Breast epithelium (tissue), 4 donors: Measurements from ENCODE around the gene TPD52L1. TPM values are rescaled to one million over a fixed set of nuclear protein-coding genes. Genes with fewer than 3 reads are reported as not detected.

Experiments
- DNase-seq, 2 donors: peaks; one replicate each; pipeline ENCODE4 v3.0.0-alpha.2; 2019; ENCODE audit warnings: low spot score in 2 of 2
- H3K27ac ChIP-seq, 2 donors: fragments of 200-600 bp; sonication (generic) in 1 of 2; one replicate each; pipeline ENCODE4 v1.5.1; 2016 to 2019; ENCODE audit warnings: mild to moderate bottlenecking in 1 of 2
- H3K27me3 ChIP-seq, 2 donors: fragments of 200-600 bp; sonication (generic) in 1 of 2; one replicate each; pipeline versions ENCODE4 v1.5.1 to v1.6.0; 2017 to 2019; ENCODE audit warnings: control low read depth in 1 of 2, mild to moderate bottlenecking in 1 of 2
- H3K36me3 ChIP-seq: fragments of 200-600 bp; one replicate; pipeline ENCODE4 v1.5.1; 2019
- H3K4me1 ChIP-seq, 2 donors: fragments of 200-600 bp; sonication (generic); one replicate each; pipeline ENCODE4 v1.5.1; 2016 to 2019; ENCODE audit warnings: control low read depth in 1 of 2
- H3K4me3 ChIP-seq, 3 donors: fragments of 200-600 bp; sonication (generic); 1 replicate in 2 of 3; 2 replicates in 1 of 3; pipeline ENCODE4 v1.5.1; 2016 to 2019; ENCODE audit warnings: mild to moderate bottlenecking in 3 of 3, moderate library complexity in 2 of 3
- H3K9me3 ChIP-seq, 2 donors: fragments of 200-600 bp; sonication (generic) in 1 of 2; one replicate each; pipeline ENCODE4 v1.5.1; 2016 to 2019; ENCODE audit warnings: control low read depth in 1 of 2
- POLR2A ChIP-seq: fragments of 450-650 bp; IDR thresholded peaks from one replicate; pipeline ENCODE4 v1.6.1; 2016; ENCODE audit warnings: antibody characterized with exemption, mild to moderate bottlenecking, moderate library complexity
- POLR2AphosphoS5 ChIP-seq, 3 donors: sonication (generic); formaldehyde crosslinking; IDR thresholded peaks; one replicate each; pipeline ENCODE4 v1.6.1; 2017; ENCODE audit warnings: antibody characterized with exemption in 3 of 3
- intact Hi-C: fragments of 100-400 bp; cut with DNase I; formaldehyde crosslinking; loops from one replicate; pipeline ENCODE4 v1.15.1; 2023; ENCODE audit warnings: low total_unique reads
- total RNA-seq, 3 donors: library from RNA; depleted of rRNA; stranded (reverse); fragments of >200 nt; gene quantifications; one replicate each; pipeline ENCODE4 v1.1.0, GENCODE V29; 2016
- TF ChIP-seq, protein P1 (sequence below), 3 donors: fragments of 450-650 bp; IDR thresholded peaks; one replicate each; pipeline ENCODE4 v1.5.1; 2016 to 2017; ENCODE audit warnings: antibody characterized with exemption in 3 of 3, mild to moderate bottlenecking in 3 of 3, moderate library complexity in 3 of 3

Gene TPD52L1
- total RNA-seq, 3 donors from 2014 or later = 27.2 to 266 (median 81.3) TPM

DNA sequence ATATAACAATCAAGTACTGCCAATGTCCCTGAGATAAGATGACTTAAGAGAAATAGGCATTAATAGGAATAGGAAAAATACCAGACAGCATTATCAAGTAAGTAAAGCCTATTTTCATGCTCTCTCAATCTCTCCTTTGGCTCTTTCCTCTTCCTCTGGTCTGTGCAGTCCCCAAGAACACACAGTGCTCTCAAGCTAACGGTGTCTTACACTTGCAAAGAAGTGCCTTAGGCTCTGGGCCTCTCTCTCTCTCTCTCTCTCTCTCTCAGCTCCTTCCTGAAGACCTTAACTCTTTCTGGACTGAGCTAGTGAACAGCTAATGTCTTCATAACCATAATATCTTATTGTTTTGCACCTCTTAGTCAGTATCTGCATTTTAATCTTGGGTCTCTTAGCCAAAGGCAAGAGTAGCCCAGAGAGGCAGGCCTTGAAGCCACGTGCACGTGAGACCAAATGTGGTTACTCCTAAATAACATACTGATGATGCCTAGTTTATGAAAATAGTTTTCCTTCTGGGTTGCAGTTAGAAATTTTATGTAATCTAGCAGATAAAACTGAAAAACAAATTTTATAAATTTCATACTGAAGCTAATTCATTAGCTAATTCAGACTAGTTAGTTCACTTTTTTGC lies 70.8 kb downstream of the TPD52L1 start:
- no peak for TF ChIP-seq POLR2A
- TF ChIP-seq, protein P1, sequence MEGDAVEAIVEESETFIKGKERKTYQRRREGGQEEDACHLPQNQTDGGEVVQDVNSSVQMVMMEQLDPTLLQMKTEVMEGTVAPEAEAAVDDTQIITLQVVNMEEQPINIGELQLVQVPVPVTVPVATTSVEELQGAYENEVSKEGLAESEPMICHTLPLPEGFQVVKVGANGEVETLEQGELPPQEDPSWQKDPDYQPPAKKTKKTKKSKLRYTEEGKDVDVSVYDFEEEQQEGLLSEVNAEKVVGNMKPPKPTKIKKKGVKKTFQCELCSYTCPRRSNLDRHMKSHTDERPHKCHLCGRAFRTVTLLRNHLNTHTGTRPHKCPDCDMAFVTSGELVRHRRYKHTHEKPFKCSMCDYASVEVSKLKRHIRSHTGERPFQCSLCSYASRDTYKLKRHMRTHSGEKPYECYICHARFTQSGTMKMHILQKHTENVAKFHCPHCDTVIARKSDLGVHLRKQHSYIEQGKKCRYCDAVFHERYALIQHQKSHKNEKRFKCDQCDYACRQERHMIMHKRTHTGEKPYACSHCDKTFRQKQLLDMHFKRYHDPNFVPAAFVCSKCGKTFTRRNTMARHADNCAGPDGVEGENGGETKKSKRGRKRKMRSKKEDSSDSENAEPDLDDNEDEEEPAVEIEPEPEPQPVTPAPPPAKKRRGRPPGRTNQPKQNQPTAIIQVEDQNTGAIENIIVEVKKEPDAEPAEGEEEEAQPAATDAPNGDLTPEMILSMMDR (IDR thresholded peaks at IDR 0.05) = no peak
- Histone ChIP-seq H3K9me3 (no peaks in the 10 kb centered on the region), H3K4me1 (no peaks in the 10 kb centered on the region), H3K27ac (no peak overlapping the region), H3K36me3 (no peaks in the 10 kb centered on the region), H3K4me3 (no peak overlapping the region), H3K27me3 (no peaks in the 10 kb centered on the region)
- intact Hi-C loops = no loop called here
- DNase-seq = no peak

DNA sequence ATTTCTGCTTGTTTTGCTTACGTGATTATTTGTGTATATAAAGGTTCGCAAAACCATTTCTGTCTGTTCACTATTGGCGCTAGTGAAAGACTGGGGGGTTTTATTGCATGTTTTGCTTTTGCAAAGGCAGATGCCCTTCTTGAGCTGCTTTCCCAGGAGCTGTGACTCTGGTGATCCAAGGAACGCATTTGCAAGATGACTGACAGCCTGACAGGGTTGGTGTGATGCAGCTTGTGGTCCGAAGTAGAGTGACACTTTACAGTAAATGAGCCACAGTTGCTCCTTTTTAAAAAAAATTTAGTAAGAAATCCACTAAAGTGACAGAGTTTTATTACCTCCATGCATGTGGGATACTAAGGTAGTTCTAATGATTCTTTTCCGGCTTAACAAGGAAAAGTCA lies 73.7 kb downstream of the TPD52L1 start:
- intact Hi-C loops = no loop called here
- TF ChIP-seq, protein P1 (IDR thresholded peaks at IDR 0.05) = no peak
- TF ChIP-seq POLR2A (no peak), POLR2AphosphoS5 (IDR thresholded peaks at IDR 0.05) (no peak)
- Histone ChIP-seq H3K36me3 (no peaks in the 10 kb centered on the region), H3K27ac (no peak overlapping the region), H3K27me3 (no peaks in the 10 kb centered on the region), H3K4me1 (no peaks in the 10 kb centered on the region), H3K9me3 (no peaks in the 10 kb centered on the region), H3K4me3 (no peak overlapping the region)
- no peak for DNase-seq

DNA sequence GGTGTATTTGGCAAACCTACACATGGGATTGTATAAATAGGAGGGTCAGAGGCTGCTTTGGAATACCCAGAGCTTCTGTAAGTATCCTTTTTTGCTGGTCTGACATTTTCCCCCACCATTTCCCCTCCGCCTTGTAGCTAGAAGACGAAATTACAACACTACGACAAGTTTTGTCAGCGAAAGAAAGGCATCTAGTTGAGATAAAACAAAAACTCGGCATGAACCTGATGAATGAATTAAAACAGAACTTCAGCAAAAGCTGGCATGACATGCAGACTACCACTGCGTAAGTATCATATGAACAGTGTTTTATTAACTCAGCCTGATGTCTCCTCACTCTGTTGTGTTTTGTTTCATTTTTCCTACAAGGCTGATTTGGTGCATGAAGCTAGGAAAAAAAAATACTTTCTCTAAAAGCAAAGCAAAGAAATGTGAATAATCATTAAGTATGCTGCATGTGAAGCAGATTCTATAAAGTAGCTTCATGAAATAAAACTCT lies 75.5 kb downstream of the TPD52L1 start:
- no peak overlapping the region for H3K27ac ChIP-seq
- H3K27me3 ChIP-seq = no peaks in the 10 kb centered on the region
- H3K9me3 ChIP-seq = no peaks in the 10 kb centered on the region
- no peak for TF ChIP-seq POLR2AphosphoS5 (IDR thresholded peaks at IDR 0.05)
- TF ChIP-seq POLR2A = no peak
- TF ChIP-seq, protein P1 (IDR thresholded peaks at IDR 0.05) = no peak
- H3K4me1 ChIP-seq = no peaks in the 10 kb centered on the region
- no peak for DNase-seq
- no peak overlapping the region for H3K4me3 ChIP-seq
- H3K36me3 ChIP-seq = no peaks in the 10 kb centered on the region
- intact Hi-C loops = no loop called here

DNA sequence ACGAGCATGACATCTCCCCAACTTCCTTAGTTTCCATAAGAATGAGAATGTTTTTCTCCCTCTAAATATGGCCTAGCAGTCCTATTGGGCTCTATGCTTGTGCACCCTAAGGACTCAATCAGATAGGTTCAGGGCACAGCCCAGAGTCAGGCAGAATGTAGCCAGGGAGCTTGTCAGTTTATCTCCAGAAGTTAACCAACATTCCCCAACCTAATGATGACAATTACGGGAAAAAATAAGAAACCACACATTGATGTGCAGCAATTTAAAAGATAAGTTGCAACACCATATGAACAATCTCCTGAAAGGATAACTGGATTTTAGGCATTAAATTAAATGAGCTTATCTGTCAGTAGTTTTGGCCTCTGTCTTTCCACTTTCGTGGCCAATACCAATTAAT lies 77.1 kb downstream of the TPD52L1 start:
- intact Hi-C loops = no loop called here
- no peak for TF ChIP-seq POLR2AphosphoS5 (IDR thresholded peaks at IDR 0.05)
- TF ChIP-seq POLR2A = no peak
- TF ChIP-seq, protein P1 (IDR thresholded peaks at IDR 0.05) = no peak
- no peaks in the 10 kb centered on the region for H3K27me3 ChIP-seq
- no peaks in the 10 kb centered on the region for H3K9me3 ChIP-seq
- DNase-seq = no peak
- no peak overlapping the region for H3K4me3 ChIP-seq
- no peak overlapping the region for H3K27ac ChIP-seq
- H3K4me1 ChIP-seq = no peaks in the 10 kb centered on the region
- no peaks in the 10 kb centered on the region for H3K36me3 ChIP-seq

DNA sequence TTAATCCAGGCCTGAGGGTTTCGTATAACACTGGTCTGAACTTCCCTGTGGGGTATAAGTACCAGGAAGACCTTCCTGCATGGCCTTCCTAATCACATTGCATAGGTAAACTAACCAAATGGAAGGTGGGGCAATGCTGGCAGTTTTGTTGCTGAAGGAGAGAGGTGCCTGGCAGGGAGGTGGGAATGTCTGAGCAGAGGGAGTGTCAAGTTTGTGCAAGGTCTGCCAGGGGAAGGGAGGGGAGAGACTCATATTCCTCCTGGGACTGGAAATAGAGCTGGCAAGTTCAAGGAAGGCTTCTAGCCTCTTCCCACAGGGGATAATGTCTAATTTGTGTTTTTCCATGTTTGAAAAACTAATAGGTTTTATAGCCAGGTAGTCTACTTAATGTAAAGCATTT lies 77.6 kb downstream of the TPD52L1 start:
- no peaks in the 10 kb centered on the region for H3K36me3 ChIP-seq
- intact Hi-C loops = no loop called here
- TF ChIP-seq, protein P1 (IDR thresholded peaks at IDR 0.05) = no peak
- TF ChIP-seq POLR2AphosphoS5 (IDR thresholded peaks at IDR 0.05) = no peak
- TF ChIP-seq POLR2A = no peak
- no peaks in the 10 kb centered on the region for H3K27me3 ChIP-seq
- no peaks in the 10 kb centered on the region for H3K9me3 ChIP-seq
- DNase-seq = no peak
- no peak overlapping the region for H3K4me3 ChIP-seq
- H3K27ac ChIP-seq = no peak overlapping the region
- H3K4me1 ChIP-seq = no peaks in the 10 kb centered on the region
